Kidney (tissue), 14 donors: ENCODE measurements around the gene STBD1. TPM values are rescaled to one million over a fixed set of nuclear protein-coding genes. Genes with fewer than 3 reads are reported as not detected.

ENCODE experiments used
- DNase-seq, 5 donors: peaks; one replicate each; pipeline ENCODE4 v3.0.0-alpha.2; 2013 to 2020
- FAIRE-seq: peaks from 2 replicates; lab custom pipeline; 2012; peaks lifted over from hg19 to GRCh38; lab: Jason Lieb, UNC
- H3K27ac ChIP-seq, 2 donors: one replicate each; pipeline ENCODE4 v1.7.0; 2013; ENCODE audit warnings: low read depth in 2 of 2, low read length in 2 of 2, inconsistent platforms in 1 of 2
- H3K27me3 ChIP-seq: one replicate; pipeline ENCODE4 v1.7.1; 2013; ENCODE audit warnings: low read length, inconsistent platforms; ENCODE audit not compliant: control insufficient read depth, insufficient read depth
- H3K36me3 ChIP-seq, 3 donors: one replicate each; pipeline versions ENCODE4 v1.7.0 to v1.7.1; 2013; ENCODE audit warnings: low read length in 3 of 3, control low read depth in 1 of 3, inconsistent platforms in 1 of 3; ENCODE audit not compliant: insufficient read depth in 3 of 3, control insufficient read depth in 2 of 3
- H3K4me1 ChIP-seq, 3 donors: one replicate each; pipeline versions ENCODE4 v1.7.0 to v1.7.1; 2013; ENCODE audit warnings: low read length in 3 of 3, inconsistent platforms in 1 of 3, low read depth in 1 of 3; ENCODE audit not compliant: control insufficient read depth in 2 of 3, insufficient read depth in 2 of 3
- H3K4me3 ChIP-seq, 3 donors: one replicate each; pipeline versions ENCODE4 v1.7.0 to v1.8.1; 2013; ENCODE audit warnings: low read length in 3 of 3, control low read depth in 1 of 3, inconsistent platforms in 1 of 3
- H3K9ac ChIP-seq, 3 donors: one replicate each; pipeline versions ENCODE4 v1.7.0 to v1.7.1; 2013; ENCODE audit warnings: low read length in 3 of 3, control low read depth in 1 of 3, inconsistent platforms in 1 of 3
- H3K9me3 ChIP-seq, 3 donors: one replicate each; pipeline versions ENCODE4 v1.7.0 to v1.7.1; 2013; ENCODE audit warnings: low read length in 3 of 3, control low read depth in 1 of 3, inconsistent platforms in 1 of 3; ENCODE audit not compliant: control insufficient read depth in 2 of 3, insufficient read depth in 1 of 3
- intact Hi-C: fragments of 100-400 bp; cut with DNase I; formaldehyde crosslinking; loops from one replicate; pipeline ENCODE4 v1.11.1; 2022
- polyA plus RNA-seq: library from polyadenylated mRNA; stranded (reverse); fragments of 350-450 nt; fragmentation: Illumina TruSeq; extraction: RNeasy Lipid Tissue Mini Kit (QIAGEN cat#74804); gene quantifications from one replicate; pipeline ENCODE4 v1.2.3, GENCODE V29; 2014; ENCODE audit warnings: low read depth, low replicate concordance; ENCODE audit not compliant: insufficient read depth
- total RNA-seq: library from RNA; stranded (reverse); fragmentation: NEBNext Ultra II Directional; extraction: Animal tissue kit (Norgen Biotek cat#: 25700); gene quantifications from one replicate; pipeline ENCODE4 v1.2.1, GENCODE V29; 2021
- TF ChIP-seq, protein P1 (sequence below): IDR thresholded peaks from 3 replicates; pipeline ENCODE4 v1.5.1; 2012; ENCODE audit warnings: mild to moderate bottlenecking, moderate library complexity, borderline replicate concordance; ENCODE audit not compliant: insufficient read depth; ENCODE audit errors: extremely low read depth
- donor health status: control.
- donor health status: control.
- donor health status: control.
- donor health status: control.
- donor health status: control.
- donor health status: DM: yes; HTN: yes; CAD: no.
- donor health status: Normal renal cell carcinoma (clear cell type).

STBD1 gene
- total and polyA plus RNA-seq, 2 donors from 2014 or later = 1.3 to 4.5 TPM

DNA sequence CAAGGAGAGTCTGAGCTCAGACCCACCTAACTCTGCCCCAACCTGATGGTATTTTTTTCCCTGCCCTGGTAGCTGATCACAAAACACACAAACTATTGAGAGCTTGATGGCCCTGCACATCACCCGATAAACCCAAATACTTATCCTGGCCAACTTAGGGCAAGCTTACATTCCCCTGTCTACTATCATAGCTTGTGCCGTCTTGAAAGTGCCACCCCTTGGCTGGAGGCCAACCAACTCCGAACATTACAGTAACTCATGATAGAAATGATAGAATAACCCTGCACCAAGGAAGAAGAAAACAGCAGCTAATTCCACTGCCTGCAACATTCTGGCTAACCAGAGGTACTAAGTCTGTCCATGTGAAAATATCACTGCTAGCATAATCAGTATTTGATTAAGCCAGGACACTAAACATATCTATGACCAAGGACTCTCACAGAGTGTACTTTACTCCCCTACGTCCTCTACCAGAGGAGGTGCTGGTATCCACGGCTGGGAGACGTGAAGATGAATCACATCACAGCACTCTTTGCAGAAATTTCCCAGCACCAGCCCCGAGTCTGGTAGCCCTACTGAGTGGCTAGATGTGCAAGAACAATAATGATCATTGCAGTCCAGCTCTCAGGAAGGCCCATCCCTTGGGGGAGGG is 8.9 kb downstream of the STBD1 start:
- Histone ChIP-seq H3K4me3 (no peak overlapping the region), H3K27me3 (no peaks in the 10 kb centered on the region), H3K27ac (no peak overlapping the region), H3K9ac (no peak overlapping the region), H3K9me3 (no peaks in the 10 kb centered on the region), H3K36me3 (no peaks in the 10 kb centered on the region), H3K4me1 (peaks cover 0 to 7% (median 0%) of the 10 kb centered on the region in 3 donors)
- intact Hi-C loops = no loop called here
- DNase-seq = no peak
- FAIRE-seq = no peak
- TF ChIP-seq, protein P1, sequence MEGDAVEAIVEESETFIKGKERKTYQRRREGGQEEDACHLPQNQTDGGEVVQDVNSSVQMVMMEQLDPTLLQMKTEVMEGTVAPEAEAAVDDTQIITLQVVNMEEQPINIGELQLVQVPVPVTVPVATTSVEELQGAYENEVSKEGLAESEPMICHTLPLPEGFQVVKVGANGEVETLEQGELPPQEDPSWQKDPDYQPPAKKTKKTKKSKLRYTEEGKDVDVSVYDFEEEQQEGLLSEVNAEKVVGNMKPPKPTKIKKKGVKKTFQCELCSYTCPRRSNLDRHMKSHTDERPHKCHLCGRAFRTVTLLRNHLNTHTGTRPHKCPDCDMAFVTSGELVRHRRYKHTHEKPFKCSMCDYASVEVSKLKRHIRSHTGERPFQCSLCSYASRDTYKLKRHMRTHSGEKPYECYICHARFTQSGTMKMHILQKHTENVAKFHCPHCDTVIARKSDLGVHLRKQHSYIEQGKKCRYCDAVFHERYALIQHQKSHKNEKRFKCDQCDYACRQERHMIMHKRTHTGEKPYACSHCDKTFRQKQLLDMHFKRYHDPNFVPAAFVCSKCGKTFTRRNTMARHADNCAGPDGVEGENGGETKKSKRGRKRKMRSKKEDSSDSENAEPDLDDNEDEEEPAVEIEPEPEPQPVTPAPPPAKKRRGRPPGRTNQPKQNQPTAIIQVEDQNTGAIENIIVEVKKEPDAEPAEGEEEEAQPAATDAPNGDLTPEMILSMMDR = no peak

DNA sequence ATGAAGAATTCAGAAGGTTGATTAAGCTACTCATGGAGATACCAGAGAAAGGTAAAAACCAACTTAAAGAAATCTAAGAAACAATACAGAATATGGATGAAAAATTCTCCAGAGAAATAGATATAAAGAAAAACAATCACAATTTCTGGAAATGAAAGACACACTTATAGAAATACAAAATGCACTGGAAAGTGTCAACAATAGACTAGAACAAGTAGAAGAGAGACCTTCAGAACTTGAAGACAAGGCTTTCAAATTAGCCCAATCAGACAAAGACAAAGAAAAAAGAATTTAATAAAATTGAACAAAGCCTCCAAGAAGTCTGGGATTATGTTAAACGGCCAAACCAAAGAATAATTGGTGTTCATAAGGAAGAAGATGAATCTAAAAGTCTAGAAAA is 9.6 kb downstream of the STBD1 start:
- TF ChIP-seq, protein P1 = no peak
- Histone ChIP-seq H3K9me3 (peaks cover 0 to 2% (median 0%) of the 10 kb centered on the region in 3 donors), H3K4me1 (peaks cover 0 to 5% (median 0%) of the 10 kb centered on the region in 3 donors), H3K4me3 (no peak overlapping the region), H3K27ac (no peak overlapping the region), H3K36me3 (no peaks in the 10 kb centered on the region), H3K27me3 (no peaks in the 10 kb centered on the region), H3K9ac (no peak overlapping the region)
- no peak for FAIRE-seq
- no peak for DNase-seq
- intact Hi-C loops = no loop called here

DNA sequence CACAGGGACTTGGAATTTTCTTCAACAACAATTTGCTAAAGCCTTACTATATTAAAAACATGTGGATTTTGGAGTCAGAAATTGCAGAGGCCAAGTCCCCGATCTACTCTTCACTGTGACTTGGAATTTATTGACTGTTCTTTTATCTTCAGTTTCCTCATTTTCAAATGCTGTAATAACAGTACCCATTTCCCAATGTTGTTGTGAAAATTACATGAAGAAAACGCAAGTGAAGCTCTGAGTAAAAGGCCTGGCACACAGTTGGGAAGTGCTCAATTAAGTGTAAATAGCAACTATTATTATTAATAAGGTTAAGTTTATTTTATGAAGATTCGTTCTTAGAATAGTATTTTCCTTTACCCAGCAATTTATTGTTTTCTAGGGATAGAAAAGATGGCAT is 15.7 kb downstream of the STBD1 start:
- H3K27ac ChIP-seq = no peak overlapping the region

More for the DNA sequence above, 15.7 kb downstream of the STBD1 start:
- Histone ChIP-seq H3K9ac (no peak overlapping the region), H3K36me3 (no peaks in the 10 kb centered on the region), H3K27me3 (no peaks in the 10 kb centered on the region), H3K4me1 (no peaks in the 10 kb centered on the region), H3K4me3 (no peak overlapping the region), H3K9me3 (peaks cover 0 to 15% (median 0%) of the 10 kb centered on the region in 3 donors)
- intact Hi-C loops = no loop called here
- FAIRE-seq = no peak
- DNase-seq = no peak
- TF ChIP-seq, protein P1 = no peak
